Loucy (cell line): ENCODE results near the gene DHRS7B.

Source experiments
- H2AFZ ChIP-seq: fragments of 200-600 bp; sonication (generic); 2 replicates; pipeline ENCODE4 v1.6.0; 2016; ENCODE audit warnings: antibody characterized with exemption, mild to moderate bottlenecking, low read length, moderate library complexity
- H3F3A ChIP-seq: fragments of 200-600 bp; 2 replicates; pipeline ENCODE4 v1.6.0; 2016; ENCODE audit warnings: antibody characterized with exemption, low read depth, mild to moderate bottlenecking
- H3K27me3 ChIP-seq: fragments of 200-600 bp; sonication (generic); 2 replicates; pipeline ENCODE4 v1.6.1; 2014; ENCODE audit warnings: low read length, mild to moderate bottlenecking; ENCODE audit not compliant: insufficient read depth, poor library complexity, severe bottlenecking
- H3K36me3 ChIP-seq: fragments of 200-600 bp; sonication (generic); 2 replicates; pipeline ENCODE4 v1.6.1; 2016; ENCODE audit warnings: low read length; ENCODE audit not compliant: insufficient read depth
- H3K4me1 ChIP-seq: fragments of 200-600 bp; sonication (generic); 2 replicates; pipeline ENCODE4 v1.5.1; 2014; ENCODE audit warnings: low read length, mild to moderate bottlenecking; ENCODE audit not compliant: insufficient read depth, poor library complexity, severe bottlenecking
- H3K4me2 ChIP-seq: fragments of 200-600 bp; sonication (generic); 2 replicates; pipeline ENCODE4 v1.6.0; 2014; ENCODE audit warnings: antibody characterized with exemption, low read length, low read depth, mild to moderate bottlenecking; ENCODE audit not compliant: poor library complexity, severe bottlenecking
- H3K4me3 ChIP-seq: fragments of 200-600 bp; sonication (generic); 2 replicates; pipeline ENCODE4 v1.5.1; 2014; ENCODE audit warnings: low read length, mild to moderate bottlenecking, mixed read lengths; ENCODE audit not compliant: poor library complexity, severe bottlenecking
- H3K79me2 ChIP-seq: fragments of 200-600 bp; sonication (generic); 2 replicates; pipeline ENCODE4 v1.6.1; 2014; ENCODE audit warnings: low read length; ENCODE audit not compliant: insufficient read depth
- H3K9ac ChIP-seq: fragments of 200-600 bp; sonication (generic); 2 replicates; pipeline ENCODE4 v1.6.0; 2014; ENCODE audit warnings: mild to moderate bottlenecking, low read depth, low read length, moderate library complexity; ENCODE audit not compliant: poor library complexity, severe bottlenecking
- H3K9me2 ChIP-seq: fragments of 200-600 bp; sonication (generic); replicated peaks from 2 replicates; pipeline ENCODE4 v1.6.1; 2016; ENCODE audit warnings: low read depth, low read length, mixed read lengths
- H3K9me3 ChIP-seq: fragments of 200-600 bp; sonication (generic); 2 replicates; pipeline ENCODE4 v1.6.1; 2014; ENCODE audit warnings: mild to moderate bottlenecking, antibody characterized with exemption, low read length, low read depth; ENCODE audit not compliant: insufficient read depth
- H4K20me1 ChIP-seq: fragments of 200-600 bp; sonication (generic); 2 replicates; pipeline ENCODE4 v1.6.0; 2014; ENCODE audit warnings: antibody characterized with exemption, low read length, mild to moderate bottlenecking; ENCODE audit not compliant: insufficient read depth, poor library complexity, severe bottlenecking
- EZH2phosphoT487 ChIP-seq: fragments of 200-600 bp; IDR thresholded peaks from 2 replicates; pipeline ENCODE4 v1.6.1; 2018; ENCODE audit warnings: antibody characterized with exemption, mild to moderate bottlenecking, moderate library complexity, borderline replicate concordance
- TF ChIP-seq, protein P1 (sequence below): fragments of 200-600 bp; sonication (generic); conservative IDR thresholded peaks from 2 replicates; pipeline ENCODE4 v1.5.1; 2014; ENCODE audit warnings: mild to moderate bottlenecking, antibody characterized with exemption, low read length

Gene DHRS7B

DNA sequence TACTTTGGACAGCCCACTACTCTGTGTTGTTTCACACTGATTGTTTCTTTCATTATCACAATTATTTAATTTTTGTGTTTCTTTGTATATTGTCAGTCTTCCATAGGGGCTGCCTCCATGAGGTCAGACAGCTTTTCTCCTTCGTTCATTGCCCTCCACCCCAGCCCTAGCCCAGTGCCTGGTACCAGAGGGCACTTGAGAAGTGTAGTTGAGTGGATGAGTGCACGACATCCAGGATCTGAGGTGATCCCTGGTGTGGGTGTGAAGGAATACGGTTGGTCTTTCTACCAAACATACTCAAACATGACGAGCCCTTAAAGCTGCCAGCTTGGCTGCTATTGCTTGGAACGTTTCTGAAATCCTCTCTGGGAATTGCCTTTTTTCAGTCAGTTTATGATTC is 37.9 kb downstream of the DHRS7B start:
- H3K4me1 ChIP-seq, result no peaks in the 10 kb centered on the region

DNA sequence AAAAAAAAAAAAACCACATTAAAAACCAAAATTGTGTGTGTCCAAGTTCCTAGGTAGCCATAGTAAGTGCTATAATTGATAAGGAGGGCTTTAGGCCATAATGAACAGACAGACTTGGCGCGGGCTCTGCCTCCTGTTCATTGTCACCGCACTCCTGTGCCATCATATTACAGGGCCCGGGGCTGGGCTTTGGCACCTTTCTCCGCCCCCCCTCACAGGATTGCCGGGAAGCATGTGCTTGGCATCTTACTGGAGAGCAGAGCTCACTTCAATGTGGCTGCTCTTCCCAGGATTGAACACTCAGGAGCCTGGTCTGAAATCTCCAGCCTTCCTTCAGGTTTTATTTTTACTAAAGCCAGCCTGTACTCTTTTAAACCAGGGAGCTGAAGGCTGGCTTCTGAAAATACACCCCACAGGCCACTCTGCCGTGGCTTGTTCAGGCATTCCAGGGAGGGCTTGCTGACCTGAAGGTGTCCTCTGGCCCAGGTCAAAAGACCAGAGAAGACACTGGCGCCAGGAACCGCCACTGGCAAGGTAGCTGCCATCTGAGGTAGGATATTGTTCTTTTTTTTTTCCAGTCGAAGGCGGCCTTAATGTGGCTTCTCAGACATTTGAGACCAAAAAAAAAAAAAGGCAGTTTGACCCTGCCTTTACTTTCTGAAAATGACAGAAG is 39.3 kb downstream of the DHRS7B start:
- no peaks in the 10 kb centered on the region for H3K27me3 ChIP-seq
- TF ChIP-seq, protein P1, sequence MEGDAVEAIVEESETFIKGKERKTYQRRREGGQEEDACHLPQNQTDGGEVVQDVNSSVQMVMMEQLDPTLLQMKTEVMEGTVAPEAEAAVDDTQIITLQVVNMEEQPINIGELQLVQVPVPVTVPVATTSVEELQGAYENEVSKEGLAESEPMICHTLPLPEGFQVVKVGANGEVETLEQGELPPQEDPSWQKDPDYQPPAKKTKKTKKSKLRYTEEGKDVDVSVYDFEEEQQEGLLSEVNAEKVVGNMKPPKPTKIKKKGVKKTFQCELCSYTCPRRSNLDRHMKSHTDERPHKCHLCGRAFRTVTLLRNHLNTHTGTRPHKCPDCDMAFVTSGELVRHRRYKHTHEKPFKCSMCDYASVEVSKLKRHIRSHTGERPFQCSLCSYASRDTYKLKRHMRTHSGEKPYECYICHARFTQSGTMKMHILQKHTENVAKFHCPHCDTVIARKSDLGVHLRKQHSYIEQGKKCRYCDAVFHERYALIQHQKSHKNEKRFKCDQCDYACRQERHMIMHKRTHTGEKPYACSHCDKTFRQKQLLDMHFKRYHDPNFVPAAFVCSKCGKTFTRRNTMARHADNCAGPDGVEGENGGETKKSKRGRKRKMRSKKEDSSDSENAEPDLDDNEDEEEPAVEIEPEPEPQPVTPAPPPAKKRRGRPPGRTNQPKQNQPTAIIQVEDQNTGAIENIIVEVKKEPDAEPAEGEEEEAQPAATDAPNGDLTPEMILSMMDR, result no peak
- TF ChIP-seq EZH2phosphoT487, result no peak
- H2AFZ ChIP-seq, result no peak overlapping the region
- H3K4me3 ChIP-seq, result no peak overlapping the region
- H3K9ac ChIP-seq, result no peak overlapping the region
- no peaks in the 10 kb centered on the region for H3F3A ChIP-seq
- H4K20me1 ChIP-seq, result no peaks in the 10 kb centered on the region
- H3K4me2 ChIP-seq, result no peak overlapping the region
- H3K79me2 ChIP-seq, result no peaks in the 10 kb centered on the region
- no peaks in the 10 kb centered on the region for H3K9me2 ChIP-seq
- H3K4me1 ChIP-seq, result no peaks in the 10 kb centered on the region
- no peaks in the 10 kb centered on the region for H3K9me3 ChIP-seq
- no peaks in the 10 kb centered on the region for H3K36me3 ChIP-seq

More for the DNA sequence above, 37.9 kb downstream of the DHRS7B start:
- no peak overlapping the region for H3K4me3 ChIP-seq
- TF ChIP-seq, protein P1, result no peak
- TF ChIP-seq EZH2phosphoT487, result no peak
- H3K79me2 ChIP-seq, result no peaks in the 10 kb centered on the region
- no peaks in the 10 kb centered on the region for H3K27me3 ChIP-seq
- no peaks in the 10 kb centered on the region for H3K36me3 ChIP-seq
- no peaks in the 10 kb centered on the region for H3K9me2 ChIP-seq
- H3K9ac ChIP-seq, result no peak overlapping the region
- no peak overlapping the region for H3K4me2 ChIP-seq
- H4K20me1 ChIP-seq, result no peaks in the 10 kb centered on the region
- no peaks in the 10 kb centered on the region for H3F3A ChIP-seq
- H2AFZ ChIP-seq, result no peak overlapping the region
- H3K9me3 ChIP-seq, result no peaks in the 10 kb centered on the region

DNA sequence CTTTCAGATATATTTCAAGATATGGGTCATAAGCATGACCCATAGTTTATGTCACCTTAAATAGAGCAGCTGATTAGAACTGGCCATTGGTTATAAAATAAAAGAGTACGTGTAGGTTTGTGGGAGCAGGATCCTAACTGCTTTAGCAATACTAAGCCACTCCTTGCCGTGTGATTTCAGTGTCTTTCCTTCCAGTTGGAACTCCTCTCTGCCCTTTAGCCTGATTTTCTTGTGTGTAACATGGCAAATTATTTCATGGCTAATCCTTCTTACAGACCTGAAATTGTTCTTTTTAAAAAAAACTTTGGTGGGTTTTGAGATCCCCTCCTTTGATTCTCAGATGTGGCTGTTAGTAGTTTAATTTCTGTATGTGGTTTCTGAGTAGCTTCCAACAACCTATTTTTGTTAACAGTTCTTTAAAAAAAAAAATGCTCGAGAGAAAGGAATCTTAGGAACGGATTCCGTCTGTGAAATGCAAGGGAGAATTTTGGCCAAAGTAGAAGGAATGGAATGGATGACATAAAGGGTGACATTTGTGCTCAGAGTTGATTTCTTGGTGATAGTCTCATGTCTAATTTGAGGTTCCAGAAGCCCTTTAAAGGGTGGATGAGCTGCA is 39.9 kb downstream of the DHRS7B start:
- no peak overlapping the region for H3K9ac ChIP-seq
- no peak overlapping the region for H3K4me2 ChIP-seq
- no peak overlapping the region for H3K4me3 ChIP-seq
- H3K9me3 ChIP-seq, result no peaks in the 10 kb centered on the region
- no peaks in the 10 kb centered on the region for H3K4me1 ChIP-seq
- no peaks in the 10 kb centered on the region for H3F3A ChIP-seq
- no peak overlapping the region for H2AFZ ChIP-seq
- H3K9me2 ChIP-seq, result no peaks in the 10 kb centered on the region
- no peaks in the 10 kb centered on the region for H3K36me3 ChIP-seq
- no peaks in the 10 kb centered on the region for H4K20me1 ChIP-seq
- TF ChIP-seq, protein P1, result no peak
- no peak for TF ChIP-seq EZH2phosphoT487
- no peaks in the 10 kb centered on the region for H3K27me3 ChIP-seq
- H3K79me2 ChIP-seq, result no peaks in the 10 kb centered on the region
